Effector memory CD8-positive, alpha-beta T cell (primary cell): ENCODE data around the gene CRYBA2.

Source experiments
- ATAC-seq: fragments of 150-1000 bp; cut with Tn5 transposase; replicated peaks from 2 replicates; pipeline ENCODE4 v1.10.0; 2021; ENCODE audit warnings: mild to moderate bottlenecking, moderate library complexity
- DNase-seq, 3 experiments: peaks; one replicate each; pipeline ENCODE4 v3.0.0; 2021
- H3K27ac Mint-ChIP-seq, 2 donors: one replicate each; pipeline ENCODE4 v1.8.0; 2022; ENCODE audit warnings: mild to moderate bottlenecking in 2 of 2, mixed read lengths in 2 of 2, moderate library complexity in 2 of 2
- H3K27me3 Mint-ChIP-seq, 2 donors: one replicate each; pipeline ENCODE4 v1.8.0; 2022; ENCODE audit warnings: mixed read lengths in 2 of 2
- H3K36me3 Mint-ChIP-seq: one replicate; pipeline ENCODE4 v1.8.0; 2022; ENCODE audit warnings: mild to moderate bottlenecking, moderate library complexity, mixed read lengths; ENCODE audit not compliant: insufficient read depth
- H3K4me1 Mint-ChIP-seq, 2 donors: one replicate each; pipeline ENCODE4 v1.8.0; 2022; ENCODE audit warnings: low read depth in 2 of 2, mixed read lengths in 2 of 2
- H3K4me3 Mint-ChIP-seq, 2 donors: one replicate each; pipeline ENCODE4 v1.8.0; 2022; ENCODE audit warnings: mild to moderate bottlenecking in 2 of 2, mixed read lengths in 2 of 2, moderate library complexity in 2 of 2
- H3K9me3 Mint-ChIP-seq, 2 donors: one replicate each; pipeline ENCODE4 v1.8.0; 2022; ENCODE audit warnings: mixed read lengths in 2 of 2

CRYBA2 gene

GRCh38 chr2:218979846-218980734 lies 13.1 kb downstream of the CRYBA2 start:
- peaks cover 8% of the 10 kb centered on the region for H3K36me3 Mint-ChIP-seq
- H3K9me3 Mint-ChIP-seq = no peaks in the 10 kb centered on the region
- ATAC-seq = peak; percentile 91
- H3K4me1 Mint-ChIP-seq = peaks cover 16 to 28% of the 10 kb centered on the region in 2 donors
- H3K27ac Mint-ChIP-seq = no peak overlapping the region
- H3K4me3 Mint-ChIP-seq = peak overlapping the region; percentile 77 to 78
- peaks cover 81 to 100% of the 10 kb centered on the region in 2 donors for H3K27me3 Mint-ChIP-seq
- DNase-seq = peak; percentile 80 to 86 (median 81)

GRCh38 chr2:218975060-218975777 lies 18.0 kb downstream of the CRYBA2 start:
- Mint-ChIP-seq H3K4me1 (peaks cover 3 to 6% of the 10 kb centered on the region in 2 donors), H3K36me3 (no peaks in the 10 kb centered on the region), H3K27me3 (peaks cover 64 to 88% of the 10 kb centered on the region in 2 donors), H3K9me3 (no peaks in the 10 kb centered on the region), H3K27ac (no peak overlapping the region), H3K4me3 (no peak overlapping the region)
- ATAC-seq (no peak), DNase-seq (no peak)

- Mint-ChIP-seq H3K27ac (no peak overlapping the region), H3K4me3 (no peak overlapping the region), H3K4me1 (no peaks in the 10 kb centered on the region), H3K9me3 (no peaks in the 10 kb centered on the region), H3K36me3 (no peaks in the 10 kb centered on the region), H3K27me3 (peaks cover 58 to 66% of the 10 kb centered on the region in 2 donors)
- DNase-seq (no peak), ATAC-seq (no peak)
Observed at GRCh38 chr2:218970894-218971293, 22.3 kb downstream of the CRYBA2 start.

- Mint-ChIP-seq H3K36me3 (peaks cover 3% of the 10 kb centered on the region), H3K4me1 (peaks cover 8 to 13% of the 10 kb centered on the region in 2 donors), H3K9me3 (peaks cover 0 to 6% of the 10 kb centered on the region in 2 donors), H3K4me3 (no peak overlapping the region), H3K27ac (no peak overlapping the region), H3K27me3 (peaks cover 56 to 70% of the 10 kb centered on the region in 2 donors)
- ATAC-seq = no peak
- no peak for DNase-seq
Observed at GRCh38 chr2:218964041-218964771, 29.0 kb downstream of the CRYBA2 start.

GRCh38 chr2:218963601-218964000 lies 29.6 kb downstream of the CRYBA2 start:
- H3K36me3 Mint-ChIP-seq = peaks cover 3% of the 10 kb centered on the region
- H3K4me1 Mint-ChIP-seq = peaks cover 12 to 13% of the 10 kb centered on the region in 2 donors
- H3K27me3 Mint-ChIP-seq = peaks cover 57 to 70% of the 10 kb centered on the region in 2 donors
- ATAC-seq (no peak), DNase-seq (no peak)
- peaks cover 0 to 6% of the 10 kb centered on the region in 2 donors for H3K9me3 Mint-ChIP-seq
- H3K4me3 Mint-ChIP-seq = no peak overlapping the region
- no peak overlapping the region for H3K27ac Mint-ChIP-seq

GRCh38 chr2:218962859-218963492 lies 30.2 kb downstream of the CRYBA2 start:
- H3K27ac Mint-ChIP-seq = peak overlapping the region in 1 of 2 donors; percentile 57
- ATAC-seq (no peak), DNase-seq (peak; percentile 48 to 59 (median 55))
- H3K27me3 Mint-ChIP-seq = peaks cover 63 to 70% of the 10 kb centered on the region in 2 donors
- peak overlapping the region in 1 of 2 donors; percentile 48 for H3K4me3 Mint-ChIP-seq
- H3K36me3 Mint-ChIP-seq = peaks cover 3% of the 10 kb centered on the region
- peaks cover 12 to 13% of the 10 kb centered on the region in 2 donors for H3K4me1 Mint-ChIP-seq
- peaks cover 0 to 6% of the 10 kb centered on the region in 2 donors for H3K9me3 Mint-ChIP-seq

GRCh38 chr2:218961651-218962570 lies 31.3 kb downstream of the CRYBA2 start:
- peak overlapping the region in 1 of 2 donors; percentile 57 for H3K27ac Mint-ChIP-seq
- ATAC-seq = no peak
- DNase-seq = no peak
- H3K4me1 Mint-ChIP-seq = peaks cover 12 to 13% of the 10 kb centered on the region in 2 donors
- H3K36me3 Mint-ChIP-seq = peaks cover 3% of the 10 kb centered on the region
- peak overlapping the region; percentile 35 to 74 for H3K4me3 Mint-ChIP-seq
- peaks cover 67 to 81% of the 10 kb centered on the region in 2 donors for H3K27me3 Mint-ChIP-seq
- H3K9me3 Mint-ChIP-seq = peaks cover 0 to 6% of the 10 kb centered on the region in 2 donors

- Mint-ChIP-seq H3K36me3 (peaks cover 3% of the 10 kb centered on the region), H3K27ac (no peak overlapping the region), H3K4me1 (peaks cover 12 to 13% of the 10 kb centered on the region in 2 donors), H3K9me3 (peaks cover 0 to 6% of the 10 kb centered on the region in 2 donors), H3K4me3 (peak overlapping the region; percentile 35 to 74), H3K27me3 (peaks cover 61 to 88% of the 10 kb centered on the region in 2 donors)
- ATAC-seq = no peak
- DNase-seq = no peak
Observed at GRCh38 chr2:218961229-218961628, 32.0 kb downstream of the CRYBA2 start.

GRCh38 chr2:218960309-218961165 lies 32.7 kb downstream of the CRYBA2 start:
- Mint-ChIP-seq H3K27ac (no peak overlapping the region), H3K4me3 (peak overlapping the region; percentile 35 to 74), H3K9me3 (peaks cover 0 to 6% of the 10 kb centered on the region in 2 donors), H3K4me1 (peaks cover 12 to 13% of the 10 kb centered on the region in 2 donors), H3K27me3 (peaks cover 61 to 90% of the 10 kb centered on the region in 2 donors), H3K36me3 (peaks cover 3% of the 10 kb centered on the region)
- no peak for DNase-seq
- no peak for ATAC-seq

GRCh38 chr2:218959761-218960308 lies 33.4 kb downstream of the CRYBA2 start:
- H3K4me3 Mint-ChIP-seq = peak overlapping the region; percentile 69 to 72
- H3K9me3 Mint-ChIP-seq = peaks cover 0 to 6% of the 10 kb centered on the region in 2 donors
- H3K27ac Mint-ChIP-seq = no peak overlapping the region
- peaks cover 3% of the 10 kb centered on the region for H3K36me3 Mint-ChIP-seq
- peaks cover 61 to 90% of the 10 kb centered on the region in 2 donors for H3K27me3 Mint-ChIP-seq
- no peak for ATAC-seq
- H3K4me1 Mint-ChIP-seq = peaks cover 12 to 13% of the 10 kb centered on the region in 2 donors
- no peak for DNase-seq

GRCh38 chr2:218959141-218959731 lies 34.0 kb downstream of the CRYBA2 start, which contains the start of gene CDK5R2:
CDK5R2 (plus strand) TSS chr2:218959666; CDS start chr2:218959821, 155 bp downstream.
- Mint-ChIP-seq H3K4me3 (peak within 1 kb of the TSS; percentile 72 to 74), H3K36me3 (peaks cover 3% of the 10 kb centered on the region), H3K9me3 (peaks cover 0 to 6% of the 10 kb centered on the region in 2 donors), H3K4me1 (peaks cover 12 to 13% of the 10 kb centered on the region in 2 donors), H3K27ac (no peak within 1 kb of the TSS), H3K27me3 (peaks cover 59 to 90% of the 10 kb centered on the region in 2 donors)
- DNase-seq (peak; percentile 49 to 60 (median 51)), ATAC-seq (peak; percentile 87)
